ENCODE measurements around the gene SLC2A4. TPM values are rescaled to one million over a fixed set of nuclear protein-coding genes. Genes with fewer than 3 reads are reported as not detected.
A peak's percentile ranks its signal among the peaks of the same experiment; 100 is the strongest.

Gene SLC2A4
- total RNA-seq, 1 donor, result under 0.01 TPM

GRCh38 chr17:7283471-7284216 lies 2.1 kb downstream of the SLC2A4 start:
- Histone ChIP-seq H3K79me2 (ENCODE audit: insufficient read depth, low read length) (no peaks in the 10 kb centered on the region), H3K4me3 (ENCODE audit: insufficient read depth, low read length) (no peak overlapping the region), H3K27me3 (ENCODE audit: insufficient read depth, low read length) (peaks cover 48% of the 10 kb centered on the region), H4K20me1 (ENCODE audit: insufficient read depth, low read length) (no peaks in the 10 kb centered on the region), H3K9me3 (ENCODE audit: low read depth, low read length) (no peaks in the 10 kb centered on the region), H3K4me2 (ENCODE audit: insufficient read depth, low read length) (no peak overlapping the region), H3K4me1 (ENCODE audit: insufficient read depth, low read length) (peaks cover 9% of the 10 kb centered on the region), H3K36me3 (ENCODE audit: insufficient read depth, low read length) (no peaks in the 10 kb centered on the region), H2AFZ (ENCODE audit: low read length) (no peak overlapping the region), H3K27ac (ENCODE audit: low read depth, low read length) (no peak overlapping the region)
- no peak for TF ChIP-seq CTCF (IDR thresholded peaks at IDR 0.05; ENCODE audit: extremely low read depth, low read depth, low read length)
- DNase-seq (ENCODE audit: insufficient read length, low spot score, missing footprints), result peak; percentile 68

- peaks cover 48% of the 10 kb centered on the region for H3K27me3 ChIP-seq (ENCODE audit: insufficient read depth, low read length)
- no peaks in the 10 kb centered on the region for H3K9me3 ChIP-seq (ENCODE audit: low read depth, low read length)
- H3K4me1 ChIP-seq (ENCODE audit: insufficient read depth, low read length), result peaks cover 9% of the 10 kb centered on the region
- H3K79me2 ChIP-seq (ENCODE audit: insufficient read depth, low read length), result no peaks in the 10 kb centered on the region
- TF ChIP-seq CTCF (IDR thresholded peaks at IDR 0.05; ENCODE audit: extremely low read depth, low read depth, low read length), result no peak
- no peak overlapping the region for H2AFZ ChIP-seq (ENCODE audit: low read length)
- H4K20me1 ChIP-seq (ENCODE audit: insufficient read depth, low read length), result no peaks in the 10 kb centered on the region
- peak; percentile 4 for DNase-seq (ENCODE audit: insufficient read length, low spot score, missing footprints)
- H3K4me2 ChIP-seq (ENCODE audit: insufficient read depth, low read length), result no peak overlapping the region
- H3K36me3 ChIP-seq (ENCODE audit: insufficient read depth, low read length), result no peaks in the 10 kb centered on the region
- no peak overlapping the region for H3K4me3 ChIP-seq (ENCODE audit: insufficient read depth, low read length)
- no peak overlapping the region for H3K27ac ChIP-seq (ENCODE audit: low read depth, low read length)
Measured at GRCh38 chr17:7284911-7285310, 3.4 kb downstream of the SLC2A4 start.

GRCh38 chr17:7285679-7286078 lies 4.2 kb downstream of the SLC2A4 start:
- Histone ChIP-seq H3K9me3 (ENCODE audit: low read depth, low read length) (no peaks in the 10 kb centered on the region), H2AFZ (ENCODE audit: low read length) (no peak overlapping the region), H3K4me1 (ENCODE audit: insufficient read depth, low read length) (peaks cover 6% of the 10 kb centered on the region), H4K20me1 (ENCODE audit: insufficient read depth, low read length) (no peaks in the 10 kb centered on the region), H3K27me3 (ENCODE audit: insufficient read depth, low read length) (peaks cover 54% of the 10 kb centered on the region), H3K4me3 (ENCODE audit: insufficient read depth, low read length) (no peak overlapping the region), H3K27ac (ENCODE audit: low read depth, low read length) (no peak overlapping the region), H3K36me3 (ENCODE audit: insufficient read depth, low read length) (no peaks in the 10 kb centered on the region), H3K4me2 (ENCODE audit: insufficient read depth, low read length) (no peak overlapping the region), H3K79me2 (ENCODE audit: insufficient read depth, low read length) (no peaks in the 10 kb centered on the region)
- no peak for TF ChIP-seq CTCF (IDR thresholded peaks at IDR 0.05; ENCODE audit: extremely low read depth, low read depth, low read length)
- DNase-seq (ENCODE audit: insufficient read length, low spot score, missing footprints), result peak; percentile 48

DNA sequence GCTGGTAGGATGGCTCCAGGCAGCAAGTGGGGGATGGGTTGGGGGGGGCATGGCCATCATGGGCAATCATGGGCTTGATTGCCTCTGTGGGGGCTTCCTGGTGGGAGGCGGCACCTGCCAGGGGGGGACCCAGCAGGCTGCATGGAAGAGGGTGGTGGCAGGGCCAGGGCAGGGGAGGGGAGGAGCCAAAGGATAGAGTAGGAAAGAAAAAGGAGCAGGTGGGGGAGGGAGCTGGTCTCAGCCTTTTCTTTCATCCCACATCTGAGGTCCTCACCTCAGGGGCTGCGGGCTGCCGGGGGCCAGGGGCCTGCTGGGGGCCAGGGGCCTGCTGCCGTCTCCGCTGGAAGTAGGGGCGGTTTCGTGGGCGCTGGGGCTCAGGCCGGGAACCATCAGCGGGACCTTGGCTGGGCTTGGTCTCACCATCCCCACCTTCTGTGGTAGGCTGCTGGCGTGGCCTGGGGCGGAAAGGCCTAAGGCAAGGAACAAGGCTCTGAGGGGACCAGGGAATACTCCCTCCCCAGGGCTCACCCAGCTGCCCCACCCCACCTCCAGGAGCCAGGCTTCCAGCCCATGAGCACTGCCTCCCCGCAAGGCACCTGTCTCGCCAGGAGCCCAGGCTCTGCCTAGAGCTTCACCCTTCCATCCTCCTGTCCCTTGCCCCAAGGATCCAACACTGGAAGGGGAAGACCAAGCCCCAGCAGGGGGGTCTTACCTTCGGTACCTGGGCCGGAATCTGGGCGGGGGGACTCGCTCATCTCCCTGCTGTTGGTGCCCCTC lies 7.9 kb downstream of the SLC2A4 start:
- Histone ChIP-seq H3K27ac (ENCODE audit: low read depth, low read length) (no peak overlapping the region), H3K9me3 (ENCODE audit: low read depth, low read length) (no peaks in the 10 kb centered on the region), H3K4me1 (ENCODE audit: insufficient read depth, low read length) (no peaks in the 10 kb centered on the region), H3K4me3 (ENCODE audit: insufficient read depth, low read length) (no peak overlapping the region), H4K20me1 (ENCODE audit: insufficient read depth, low read length) (no peaks in the 10 kb centered on the region), H3K79me2 (ENCODE audit: insufficient read depth, low read length) (no peaks in the 10 kb centered on the region), H3K36me3 (ENCODE audit: insufficient read depth, low read length) (no peaks in the 10 kb centered on the region), H3K27me3 (ENCODE audit: insufficient read depth, low read length) (peaks cover 57% of the 10 kb centered on the region), H3K4me2 (ENCODE audit: insufficient read depth, low read length) (no peak overlapping the region), H2AFZ (ENCODE audit: low read length) (no peak overlapping the region)
- DNase-seq (ENCODE audit: insufficient read length, low spot score, missing footprints), result peak; percentile 77
- no peak for TF ChIP-seq CTCF (IDR thresholded peaks at IDR 0.05; ENCODE audit: extremely low read depth, low read depth, low read length)
